Gastroesophageal sphincter (tissue), 4 donors: Measurements from ENCODE around the gene C5AR1. TPM values are rescaled to one million over a fixed set of nuclear protein-coding genes. Genes with fewer than 3 reads are reported as not detected.
"Not testable (repeated sequence)": the region's sequence is repeated elsewhere in the genome, so short reads cannot be mapped to it uniquely, and the experiment has no call there.

Source experiments
- ATAC-seq: fragments of 150-250 bp; one replicate; pipeline ENCODE4 v1.9.1; 2016; ENCODE audit warnings: mild to moderate bottlenecking, moderate library complexity
- H3K27ac ChIP-seq, 4 donors: fragments of 200-600 bp; sonication (generic) in 3 of 4; 1 replicate in 3 of 4; 2 replicates in 1 of 4; pipeline ENCODE4 v1.5.1; 2016 to 2019
- H3K27me3 ChIP-seq: fragments of 200-600 bp; sonication (generic); one replicate; pipeline ENCODE4 v1.5.1; 2019
- H3K36me3 ChIP-seq, 2 donors: fragments of 200-600 bp; sonication (generic); one replicate each; pipeline ENCODE4 v1.5.1; 2019; ENCODE audit warnings: control low read depth in 1 of 2
- H3K4me1 ChIP-seq, 3 donors: fragments of 200-600 bp; sonication (generic); 1 replicate in 2 of 3; 2 replicates in 1 of 3; pipeline ENCODE4 v1.5.1; 2016 to 2019; ENCODE audit warnings: control low read depth in 2 of 3
- H3K4me3 ChIP-seq, 2 donors: fragments of 200-600 bp; sonication (generic); one replicate each; pipeline ENCODE4 v1.5.1; 2019; ENCODE audit warnings: mild to moderate bottlenecking in 1 of 2, moderate library complexity in 1 of 2
- H3K9me3 ChIP-seq, 3 donors: fragments of 200-600 bp; sonication (generic); one replicate each; pipeline ENCODE4 v1.5.1; 2017 to 2019; ENCODE audit warnings: control low read depth in 2 of 3
- EP300 ChIP-seq: sonication (generic); formaldehyde crosslinking; IDR thresholded peaks from one replicate; pipeline ENCODE4 v1.6.1; 2017; ENCODE audit warnings: antibody characterized with exemption, mild to moderate bottlenecking
- POLR2A ChIP-seq, 2 donors: fragments of 450-650 bp; IDR thresholded peaks; one replicate each; pipeline ENCODE4 v1.6.1; 2017; ENCODE audit warnings: antibody characterized with exemption in 2 of 2, mild to moderate bottlenecking in 2 of 2, moderate library complexity in 1 of 2
- POLR2AphosphoS5 ChIP-seq: sonication (generic); formaldehyde crosslinking; IDR thresholded peaks from one replicate; pipeline ENCODE4 v1.6.1; 2017; ENCODE audit warnings: antibody characterized with exemption
- WGBS, 2 donors: methylation state at CpG; one replicate each; pipeline ENCODE4 v1.1.5; 2018; ENCODE audit warnings: low coverage in 1 of 2; 5-methylcytosine and 5-hydroxymethylcytosine counted together
- total RNA-seq, 4 donors: library from RNA; depleted of rRNA; stranded (reverse); fragments of >200 nt; gene quantifications; one replicate each; pipeline ENCODE4 v1.1.0, GENCODE V29; 2016
- TF ChIP-seq, protein P1 (sequence below), 4 experiments: fragments of 200-600 bp in 2 of 4; fragments of 450-650 bp in 2 of 4; sonication (generic) in 1 of 4; IDR thresholded peaks; one replicate each; pipeline ENCODE4 v1.5.1; 2017 to 2019; ENCODE audit warnings: antibody characterized with exemption in 4 of 4, mild to moderate bottlenecking in 2 of 4, moderate library complexity in 2 of 4

C5AR1 gene
- total RNA-seq, 4 donors from 2014 or later = 1.4 to 19.7 (median 7.0) TPM

DNA sequence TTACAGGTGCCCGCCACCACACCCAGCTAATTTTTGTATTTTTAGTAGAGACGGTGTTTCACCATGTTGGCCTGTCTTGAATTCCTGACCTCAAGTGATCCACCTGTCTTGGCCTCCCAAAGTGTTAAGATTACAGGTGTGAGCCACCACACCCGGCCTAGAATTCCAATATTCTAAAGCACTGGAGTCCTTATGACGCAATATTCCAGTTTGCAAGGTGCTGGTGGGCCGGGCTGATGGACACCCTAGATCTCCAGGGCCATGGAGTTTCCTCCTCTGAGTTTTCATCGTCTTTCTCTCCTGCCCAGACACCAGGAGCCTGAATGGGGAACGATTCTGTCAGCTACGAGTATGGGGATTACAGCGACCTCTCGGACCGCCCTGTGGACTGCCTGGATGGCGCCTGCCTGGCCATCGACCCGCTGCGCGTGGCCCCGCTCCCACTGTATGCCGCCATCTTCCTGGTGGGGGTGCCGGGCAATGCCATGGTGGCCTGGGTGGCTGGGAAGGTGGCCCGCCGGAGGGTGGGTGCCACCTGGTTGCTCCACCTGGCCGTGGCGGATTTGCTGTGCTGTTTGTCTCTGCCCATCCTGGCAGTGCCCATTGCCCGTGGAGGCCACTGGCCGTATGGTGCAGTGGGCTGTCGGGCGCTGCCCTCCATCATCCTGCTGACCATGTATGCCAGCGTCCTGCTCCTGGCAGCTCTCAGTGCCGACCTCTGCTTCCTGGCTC is 31.0 kb downstream of the C5AR1 start:
- TF ChIP-seq, protein P1, sequence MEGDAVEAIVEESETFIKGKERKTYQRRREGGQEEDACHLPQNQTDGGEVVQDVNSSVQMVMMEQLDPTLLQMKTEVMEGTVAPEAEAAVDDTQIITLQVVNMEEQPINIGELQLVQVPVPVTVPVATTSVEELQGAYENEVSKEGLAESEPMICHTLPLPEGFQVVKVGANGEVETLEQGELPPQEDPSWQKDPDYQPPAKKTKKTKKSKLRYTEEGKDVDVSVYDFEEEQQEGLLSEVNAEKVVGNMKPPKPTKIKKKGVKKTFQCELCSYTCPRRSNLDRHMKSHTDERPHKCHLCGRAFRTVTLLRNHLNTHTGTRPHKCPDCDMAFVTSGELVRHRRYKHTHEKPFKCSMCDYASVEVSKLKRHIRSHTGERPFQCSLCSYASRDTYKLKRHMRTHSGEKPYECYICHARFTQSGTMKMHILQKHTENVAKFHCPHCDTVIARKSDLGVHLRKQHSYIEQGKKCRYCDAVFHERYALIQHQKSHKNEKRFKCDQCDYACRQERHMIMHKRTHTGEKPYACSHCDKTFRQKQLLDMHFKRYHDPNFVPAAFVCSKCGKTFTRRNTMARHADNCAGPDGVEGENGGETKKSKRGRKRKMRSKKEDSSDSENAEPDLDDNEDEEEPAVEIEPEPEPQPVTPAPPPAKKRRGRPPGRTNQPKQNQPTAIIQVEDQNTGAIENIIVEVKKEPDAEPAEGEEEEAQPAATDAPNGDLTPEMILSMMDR (IDR thresholded peaks at IDR 0.05) = no peak
- no peak for TF ChIP-seq POLR2A (IDR thresholded peaks at IDR 0.05)
- no peak for TF ChIP-seq EP300
- TF ChIP-seq POLR2AphosphoS5 = no peak
- no peak for ATAC-seq

DNA sequence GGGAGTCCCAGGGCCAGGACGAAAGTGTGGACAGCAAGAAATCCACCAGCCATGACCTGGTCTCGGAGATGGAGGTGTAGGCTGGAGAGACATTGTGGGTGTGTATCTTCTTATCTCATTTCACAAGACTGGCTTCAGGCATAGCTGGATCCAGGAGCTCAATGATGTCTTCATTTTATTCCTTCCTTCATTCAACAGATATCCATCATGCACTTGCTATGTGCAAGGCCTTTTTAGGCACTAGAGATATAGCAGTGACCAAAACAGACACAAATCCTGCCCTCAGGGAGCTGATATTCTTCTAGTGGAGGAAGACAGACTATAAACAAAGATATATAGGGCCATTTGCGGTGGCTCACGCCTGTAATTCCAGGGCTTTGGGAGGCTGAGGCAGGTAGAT is 32.1 kb downstream of the C5AR1 start:
- H3K9me3 ChIP-seq = no peaks in the 10 kb centered on the region
- H3K27ac ChIP-seq = no peak overlapping the region
- no peak for ATAC-seq
- peaks cover 6% of the 10 kb centered on the region for H3K27me3 ChIP-seq
- H3K4me3 ChIP-seq = no peak overlapping the region
- TF ChIP-seq, protein P1 (IDR thresholded peaks at IDR 0.05) = no peak
- TF ChIP-seq POLR2A (IDR thresholded peaks at IDR 0.05) = no peak
- no peak for TF ChIP-seq POLR2AphosphoS5
- TF ChIP-seq EP300 = no peak
- H3K4me1 ChIP-seq = no peaks in the 10 kb centered on the region
- no peaks in the 10 kb centered on the region for H3K36me3 ChIP-seq
- 67 to 78% methylated on average over 1 of the region's 4 CpGs for WGBS, 2 donors

More for the DNA sequence above, 31.0 kb downstream of the C5AR1 start:
- Histone ChIP-seq H3K9me3 (no peaks in the 10 kb centered on the region), H3K27ac (no peak overlapping the region), H3K4me1 (no peaks in the 10 kb centered on the region), H3K36me3 (no peaks in the 10 kb centered on the region), H3K27me3 (peaks cover 7% of the 10 kb centered on the region), H3K4me3 (no peak overlapping the region)
- WGBS, 2 donors = 83 to 90% methylated on average over 2 to 9 of the region's 29 CpGs

DNA sequence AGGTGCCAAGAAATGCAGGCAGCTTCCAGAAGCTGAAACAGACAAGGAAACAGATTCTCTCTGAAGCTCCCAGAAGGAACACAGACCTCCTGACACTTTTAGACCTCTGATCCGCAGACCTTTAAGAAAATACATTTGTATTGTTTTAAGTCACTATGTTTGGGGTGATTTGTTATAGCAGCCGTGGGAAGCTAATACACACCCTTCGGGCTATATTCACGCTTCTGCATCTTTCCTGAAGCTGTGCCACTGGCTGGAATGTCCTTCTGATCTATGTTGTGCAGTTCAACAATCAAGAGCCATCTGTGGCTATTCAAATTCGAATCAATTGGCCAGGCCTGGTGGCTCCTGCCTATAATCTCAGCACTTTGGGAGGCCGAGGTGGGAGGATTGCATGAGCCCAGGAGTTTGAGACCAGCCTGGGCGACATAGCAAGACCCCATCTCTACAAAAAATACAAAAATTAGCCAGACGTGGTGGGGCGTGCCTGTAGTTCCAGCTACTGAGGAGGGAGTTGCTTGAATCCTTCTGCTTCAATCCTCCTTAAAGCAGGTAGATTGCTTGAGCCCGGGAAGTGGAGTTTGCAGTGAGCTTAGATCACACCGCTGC is 33.6 kb downstream of the C5AR1 start:
- H3K4me1 ChIP-seq = peaks cover 0 to under 1% (median 0%) of the 10 kb centered on the region in 3 donors
- no peak for ATAC-seq
- H3K9me3 ChIP-seq = no peaks in the 10 kb centered on the region
- no peaks in the 10 kb centered on the region for H3K36me3 ChIP-seq
- no peak overlapping the region for H3K4me3 ChIP-seq
- TF ChIP-seq POLR2A (IDR thresholded peaks at IDR 0.05) (no peak), EP300 (no peak), POLR2AphosphoS5 (no peak)
- TF ChIP-seq, protein P1 (IDR thresholded peaks at IDR 0.05) = no peak
- H3K27me3 ChIP-seq = no peaks in the 10 kb centered on the region
- 82 to 89% methylated on average over 6 to 7 of the region's 11 CpGs for WGBS, 2 donors
- no peak overlapping the region for H3K27ac ChIP-seq

DNA sequence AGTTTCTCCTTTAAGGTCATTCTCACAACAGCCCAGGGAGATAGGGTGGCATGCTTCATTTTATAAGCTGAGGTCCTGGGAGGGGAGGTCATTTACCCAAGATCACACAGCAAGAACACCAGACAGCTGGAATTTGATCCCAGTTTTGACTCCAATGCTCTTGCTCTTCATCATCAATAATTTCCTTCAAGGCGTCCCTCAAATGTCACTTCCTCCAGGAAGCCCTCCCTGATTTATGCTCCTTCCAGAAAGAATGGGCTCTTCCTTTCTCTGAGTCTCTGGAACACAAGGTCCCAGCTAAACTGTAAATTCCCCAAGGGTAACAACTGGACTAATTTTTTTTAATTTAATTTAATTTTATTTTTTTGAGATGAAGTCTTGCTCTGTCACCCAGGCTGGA is 34.8 kb downstream of the C5AR1 start:
- Histone ChIP-seq H3K4me1 (peaks cover 0 to 7% (median 4%) of the 10 kb centered on the region in 3 donors), H3K4me3 (no peak overlapping the region), H3K27me3 (no peaks in the 10 kb centered on the region), H3K27ac (no peak overlapping the region), H3K36me3 (no peaks in the 10 kb centered on the region), H3K9me3 (no peaks in the 10 kb centered on the region)
- TF ChIP-seq EP300 (no peak), POLR2A (IDR thresholded peaks at IDR 0.05) (no peak), POLR2AphosphoS5 (no peak)
- TF ChIP-seq, protein P1 (IDR thresholded peaks at IDR 0.05) = no peak
- 83 to 88% methylated on average over 1 of the region's 1 CpG for WGBS, 2 donors
- ATAC-seq = no peak

DNA sequence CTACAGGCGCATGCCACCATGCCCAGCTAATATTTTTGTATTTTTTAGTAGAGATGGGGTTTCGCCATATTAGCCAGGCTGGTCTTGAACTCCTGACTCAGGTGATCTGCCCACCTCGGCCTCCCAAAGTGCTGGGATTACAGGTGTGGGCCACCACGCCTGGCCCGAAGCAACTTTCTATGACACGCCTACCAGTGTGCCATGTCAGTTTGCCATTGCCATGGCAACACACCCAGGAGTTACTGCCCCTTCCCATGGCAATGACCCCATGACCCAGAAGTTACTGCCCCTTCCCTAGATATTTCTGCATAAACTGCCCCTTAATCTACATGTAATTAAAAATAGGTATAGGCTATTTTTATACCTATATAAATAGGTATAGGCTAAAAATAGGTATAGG is 36.4 kb downstream of the C5AR1 start:
- ATAC-seq, H3K27ac ChIP-seq, H3K36me3 ChIP-seq, H3K9me3 ChIP-seq, H3K27me3 ChIP-seq, H3K4me3 ChIP-seq: not testable (repeated sequence)
- 93 to 100% methylated on average over 1 to 3 of the region's 6 CpGs for WGBS, 2 donors
- H3K4me1 ChIP-seq = peaks cover 0 to 23% (median 12%) of the 10 kb centered on the region in 3 donors
